Stomach smooth muscle (tissue), 2 donors: ENCODE data around the gene ZDHHC11.
"Not testable (repeated sequence)": the region's sequence is repeated elsewhere in the genome, so short reads cannot be mapped to it uniquely, and the experiment has no call there.

Source experiments
- H3K27ac ChIP-seq: one replicate; pipeline ENCODE4 v1.7.0; 2013; ENCODE audit warnings: mild to moderate bottlenecking, low read length, inconsistent platforms
- H3K27me3 ChIP-seq, 2 donors: one replicate each; pipeline ENCODE4 v1.7.0; 2013; ENCODE audit warnings: low read length in 2 of 2; ENCODE audit not compliant: insufficient read depth in 2 of 2, control insufficient read depth in 1 of 2
- H3K36me3 ChIP-seq, 2 donors: one replicate each; pipeline ENCODE4 v1.7.0; 2013; ENCODE audit warnings: low read length in 2 of 2; ENCODE audit not compliant: control insufficient read depth in 2 of 2, insufficient read depth in 2 of 2
- H3K4me1 ChIP-seq: one replicate; pipeline ENCODE4 v1.7.0; 2013; ENCODE audit warnings: low read length; ENCODE audit not compliant: control insufficient read depth, insufficient read depth
- H3K4me3 ChIP-seq, 2 donors: one replicate each; pipeline ENCODE4 v1.7.0; 2013; ENCODE audit warnings: low read length in 2 of 2
- H3K9ac ChIP-seq, 2 donors: one replicate each; pipeline ENCODE4 v1.7.0; 2013; ENCODE audit warnings: low read length in 2 of 2, mild to moderate bottlenecking in 1 of 2
- H3K9me3 ChIP-seq, 2 donors: one replicate each; pipeline ENCODE4 v1.7.0; 2013; ENCODE audit warnings: low read length in 2 of 2; ENCODE audit not compliant: control insufficient read depth in 2 of 2
- donor health status: healthy.
- donor health status: Pancreatic carcinoma.

The ZDHHC11 gene

GRCh38 chr5:773517-774264 lies 77.1 kb downstream of the ZDHHC11 start:
- H3K4me1 ChIP-seq, result peaks cover 5% of the 10 kb centered on the region
- H3K4me3 ChIP-seq, result no peak overlapping the region
- no peaks in the 10 kb centered on the region for H3K36me3 ChIP-seq
- no peaks in the 10 kb centered on the region for H3K9me3 ChIP-seq
- no peak overlapping the region for H3K9ac ChIP-seq
- no peaks in the 10 kb centered on the region for H3K27me3 ChIP-seq
- H3K27ac ChIP-seq, result no peak overlapping the region

GRCh38 chr5:772931-773330 lies 77.9 kb downstream of the ZDHHC11 start:
- not testable (repeated sequence) for H3K4me1 ChIP-seq, H3K4me3 ChIP-seq, H3K27me3 ChIP-seq, H3K9me3 ChIP-seq, H3K27ac ChIP-seq, H3K36me3 ChIP-seq, H3K9ac ChIP-seq

- H3K36me3 ChIP-seq, result not testable (repeated sequence)
Observed at GRCh38 chr5:772547-772890, 78.3 kb downstream of the ZDHHC11 start.

GRCh38 chr5:771841-772546 lies 78.8 kb downstream of the ZDHHC11 start:
- H3K36me3 ChIP-seq, H3K27ac ChIP-seq, H3K9me3 ChIP-seq, H3K4me1 ChIP-seq, H3K4me3 ChIP-seq, H3K9ac ChIP-seq, H3K27me3 ChIP-seq: not testable (repeated sequence)

More at GRCh38 chr5:772547-772890, 78.3 kb downstream of the ZDHHC11 start:
- not testable (repeated sequence) for H3K4me1 ChIP-seq, H3K9ac ChIP-seq, H3K4me3 ChIP-seq, H3K27ac ChIP-seq, H3K9me3 ChIP-seq, H3K27me3 ChIP-seq

GRCh38 chr5:771087-771781 lies 79.6 kb downstream of the ZDHHC11 start:
- peaks cover 5 to 10% of the 10 kb centered on the region in 2 donors for H3K36me3 ChIP-seq
- H3K27ac ChIP-seq, H3K9me3 ChIP-seq, H3K27me3 ChIP-seq, H3K4me3 ChIP-seq, H3K9ac ChIP-seq, H3K4me1 ChIP-seq: not testable (repeated sequence)

- not testable (repeated sequence) for H3K9me3 ChIP-seq, H3K4me1 ChIP-seq, H3K9ac ChIP-seq, H3K27me3 ChIP-seq, H3K4me3 ChIP-seq, H3K27ac ChIP-seq
- peaks cover 9 to 16% of the 10 kb centered on the region in 2 donors for H3K36me3 ChIP-seq
Observed at GRCh38 chr5:770585-770984, 80.2 kb downstream of the ZDHHC11 start.

- not testable (repeated sequence) for H3K27ac ChIP-seq, H3K9ac ChIP-seq, H3K9me3 ChIP-seq, H3K27me3 ChIP-seq, H3K4me1 ChIP-seq, H3K4me3 ChIP-seq
- peaks cover 9 to 20% of the 10 kb centered on the region in 2 donors for H3K36me3 ChIP-seq
Observed at GRCh38 chr5:769485-770145, 81.2 kb downstream of the ZDHHC11 start.

GRCh38 chr5:766666-767431 lies 83.9 kb downstream of the ZDHHC11 start:
- no peak overlapping the region for H3K27ac ChIP-seq
- no peak overlapping the region for H3K4me3 ChIP-seq

GRCh38 chr5:765948-766631 lies 84.7 kb downstream of the ZDHHC11 start:
- H3K9me3 ChIP-seq, result no peaks in the 10 kb centered on the region
- no peak overlapping the region for H3K4me3 ChIP-seq
- H3K4me1 ChIP-seq, result no peaks in the 10 kb centered on the region
- H3K27me3 ChIP-seq, result no peaks in the 10 kb centered on the region
- H3K9ac ChIP-seq, result no peak overlapping the region
- peaks cover 12 to 20% of the 10 kb centered on the region in 2 donors for H3K36me3 ChIP-seq
- no peak overlapping the region for H3K27ac ChIP-seq

More at GRCh38 chr5:766666-767431, 83.9 kb downstream of the ZDHHC11 start:
- Histone ChIP-seq H3K36me3 (peaks cover 12 to 20% of the 10 kb centered on the region in 2 donors), H3K4me1 (no peaks in the 10 kb centered on the region), H3K9me3 (no peaks in the 10 kb centered on the region), H3K9ac (no peak overlapping the region), H3K27me3 (no peaks in the 10 kb centered on the region)
